Measurements from ENCODE around the gene CDH3. TPM values are rescaled to one million over a fixed set of nuclear protein-coding genes. Genes with fewer than 3 reads are reported as not detected.

Gene CDH3
- total and polyA plus RNA-seq, 2 donors (not counting 1 experiment from before 2014, with no cell fraction given) = 0.17 to 0.24 TPM

- ATAC-seq (ENCODE audit: low read depth) (no peak), DNase-seq (no peak)
- Mint-ChIP-seq H3K9me3 (ENCODE audit: insufficient read depth) (no peaks in the 10 kb centered on the region), H3K4me1 (peaks cover 3% of the 10 kb centered on the region), H3K27ac (no peak overlapping the region), H3K4me3 (no peak overlapping the region), H3K27me3 (peaks cover 35% of the 10 kb centered on the region)
- peaks cover 0 to 10% (median 0%) of the 10 kb centered on the region in 3 donors for H3K9me3 ChIP-seq (ENCODE audit: control extremely low read depth in 1 of 3, control insufficient read depth in 2 of 3, insufficient read depth in 1 of 3, low read length in 2 of 3)
- no peaks in the 10 kb centered on the region for H3K79me2 ChIP-seq (ENCODE audit: control insufficient read depth, insufficient read depth, low read length)
- 88% methylated on average over 8 of the region's 8 CpGs for WGBS (ENCODE audit: insufficient coverage)
- intact Hi-C loops (cut with micrococcal nuclease) = no loop called here
- H4K20me1 ChIP-seq (ENCODE audit: control insufficient read depth, insufficient read depth, low read length, poor library complexity, severe bottlenecking) = no peaks in the 10 kb centered on the region
- no peak for TF ChIP-seq EZH2 (IDR thresholded peaks at IDR 0.05; ENCODE audit: borderline replicate concordance, insufficient read depth, low read depth, low read length, poor library complexity, severe bottlenecking)
- no peak for TF ChIP-seq CTCF (IDR thresholded peaks at IDR 0.05)
- no peak overlapping the region for H2AFZ ChIP-seq (ENCODE audit: insufficient read depth, low read depth, low read length, poor library complexity, severe bottlenecking)
- ChIA-PET CTCF (no interaction called here), POLR2A (no interaction called here)
- H3K9ac ChIP-seq (ENCODE audit: low read length) = no peak overlapping the region
- H3K36me3 ChIP-seq (replicated peaks in 1 of 2; ENCODE audit: control extremely low read depth in 1 of 2, control insufficient read depth in 1 of 2, extremely low read depth in 1 of 2, insufficient read depth in 2 of 2, low read length in 1 of 2) = no peaks in the 10 kb centered on the region
- H3K27ac ChIP-seq (ENCODE audit: low read length in 2 of 2) = no peak overlapping the region
- H3K4me1 ChIP-seq (ENCODE audit: control insufficient read depth in 2 of 2, insufficient read depth in 2 of 2, low read length in 2 of 2) = peaks cover 5% of the 10 kb centered on the region in 2 donors
- no peak overlapping the region for H3K4me2 ChIP-seq (replicated peaks; ENCODE audit: low read depth, low read length, poor library complexity, severe bottlenecking)
- H3K27me3 ChIP-seq (replicated peaks in 1 of 4; ENCODE audit: control extremely low read depth in 1 of 4, control insufficient read depth in 3 of 4, insufficient read depth in 4 of 4, low read length in 3 of 4) = peaks cover 0 to 22% (median 11%) of the 10 kb centered on the region in 4 experiments
- no peak overlapping the region for H3K4me3 ChIP-seq (ENCODE audit: control extremely low read depth in 1 of 5, extremely low read depth in 1 of 5, insufficient read depth in 1 of 5, low read depth in 2 of 5, low read length in 4 of 5)
These were observed 87.1 kb downstream of the CDH3 start for GRCh38 chr16:68732042-68732680.

GRCh38 chr16:68732741-68733399 lies 87.8 kb downstream of the CDH3 start:
- no peaks in the 10 kb centered on the region for H3K9me3 Mint-ChIP-seq (ENCODE audit: insufficient read depth)
- Histone ChIP-seq H3K27me3 (replicated peaks in 1 of 4; ENCODE audit: control extremely low read depth in 1 of 4, control insufficient read depth in 3 of 4, insufficient read depth in 4 of 4, low read length in 3 of 4) (peaks cover 0 to 28% (median 12%) of the 10 kb centered on the region in 4 experiments), H3K36me3 (replicated peaks in 1 of 2; ENCODE audit: control extremely low read depth in 1 of 2, control insufficient read depth in 1 of 2, extremely low read depth in 1 of 2, insufficient read depth in 2 of 2, low read length in 1 of 2) (no peaks in the 10 kb centered on the region), H4K20me1 (ENCODE audit: control insufficient read depth, insufficient read depth, low read length, poor library complexity, severe bottlenecking) (no peaks in the 10 kb centered on the region), H3K79me2 (ENCODE audit: control insufficient read depth, insufficient read depth, low read length) (no peaks in the 10 kb centered on the region), H3K4me2 (replicated peaks; ENCODE audit: low read depth, low read length, poor library complexity, severe bottlenecking) (no peak overlapping the region), H3K4me3 (ENCODE audit: control extremely low read depth in 1 of 5, extremely low read depth in 1 of 5, insufficient read depth in 1 of 5, low read depth in 2 of 5, low read length in 4 of 5) (no peak overlapping the region), H3K9ac (ENCODE audit: low read length) (no peak overlapping the region), H3K4me1 (ENCODE audit: control insufficient read depth in 2 of 2, insufficient read depth in 2 of 2, low read length in 2 of 2) (peaks cover 11 to 12% of the 10 kb centered on the region in 2 donors), H3K27ac (ENCODE audit: low read length in 2 of 2) (no peak overlapping the region), H2AFZ (ENCODE audit: insufficient read depth, low read depth, low read length, poor library complexity, severe bottlenecking) (no peak overlapping the region), H3K9me3 (ENCODE audit: control extremely low read depth in 1 of 3, control insufficient read depth in 2 of 3, insufficient read depth in 1 of 3, low read length in 2 of 3) (peaks cover 0 to 13% (median 0%) of the 10 kb centered on the region in 3 donors)
- no peak for TF ChIP-seq CTCF (IDR thresholded peaks at IDR 0.05)
- no peak for TF ChIP-seq EZH2 (IDR thresholded peaks at IDR 0.05; ENCODE audit: borderline replicate concordance, insufficient read depth, low read depth, low read length, poor library complexity, severe bottlenecking)
- ATAC-seq (ENCODE audit: low read depth) = no peak
- WGBS (ENCODE audit: insufficient coverage) = no CpG with 5 or more reads among the region's 4 CpGs
- ChIA-PET POLR2A (no interaction called here), CTCF (no interaction called here)
- H3K4me3 Mint-ChIP-seq = no peak overlapping the region
- intact Hi-C loops (cut with micrococcal nuclease) = no loop called here
- no peak for DNase-seq
- H3K27me3 Mint-ChIP-seq = peaks cover 38% of the 10 kb centered on the region
- no peak overlapping the region for H3K27ac Mint-ChIP-seq
- peaks cover 5% of the 10 kb centered on the region for H3K4me1 Mint-ChIP-seq
